Measurements from ENCODE around the gene CCDC201. TPM values are rescaled to one million over a fixed set of nuclear protein-coding genes. Genes with fewer than 3 reads are reported as not detected.

CCDC201 gene
- polyA plus RNA-seq, 1 of the 3 experiments (the other 2 are of a cell fraction): not detected

- no peak overlapping the region for H3K9ac ChIP-seq
- H3K4me3 ChIP-seq (ENCODE audit: low read depth in 2 of 2, low read length in 1 of 2): no peak overlapping the region
- no peak overlapping the region for H3K4me2 ChIP-seq
- H3K9me3 ChIP-seq: 0 out of 2 replicates have a peak, but pooled peaks cover 3% of the 10 kb centered on the region
- no peak for TF ChIP-seq ELF1 (IDR thresholded peaks at IDR 0.05)
- TF ChIP-seq POLR2AphosphoS5 (IDR thresholded peaks at IDR 0.05; ENCODE audit: low read depth, low read length): no peak
- H3K79me2 ChIP-seq (ENCODE audit: insufficient read depth): no peaks in the 10 kb centered on the region
- H3K9me2 ChIP-seq: no peaks in the 10 kb centered on the region
- no peaks in the 10 kb centered on the region for H3F3A ChIP-seq (replicated peaks; ENCODE audit: insufficient read depth)
- no peak for DNase-seq
- no peak overlapping the region for H3K27ac ChIP-seq (ENCODE audit: low read depth in 2 of 2, low read length in 1 of 2)
- no peak overlapping the region for H2AFZ ChIP-seq (ENCODE audit: low read depth)
- POLR2A ChIA-PET: no interaction called here
- H3K36me3 ChIP-seq (replicated peaks in 1 of 2; ENCODE audit: control insufficient read depth in 1 of 2, insufficient read depth in 2 of 2, low read length in 1 of 2): no peaks in the 10 kb centered on the region
- H4K20me1 ChIP-seq (ENCODE audit: insufficient read depth): no peaks in the 10 kb centered on the region
- 0 out of 2 replicates have a peak, but pooled peaks cover 5% of the 10 kb centered on the region for H3K27me3 ChIP-seq (ENCODE audit: insufficient read depth)
- CTCF ChIA-PET: interaction anchor here (1.5 to 7.2 kb wide), 3 partner anchors 23 to 1287 kb away, joined by 4 to 53 read pairs (median 7); no protein-coding TSS in a partner anchor
- H3K4me1 ChIP-seq (ENCODE audit: control insufficient read depth in 1 of 2, insufficient read depth in 2 of 2, low read depth in 1 of 2, low read length in 1 of 2): no peaks in the 10 kb centered on the region
- 29% methylated on average over 4 of the region's 4 CpGs for WGBS (ENCODE audit: low lambda C conversion rate)
Measured at GRCh38 chr7:45893996-45894664, 21.2 kb upstream of the CCDC201 start.

GRCh38 chr7:45893374-45893995, 20.6 kb upstream of the CCDC201 start:
- H3F3A ChIP-seq (replicated peaks; ENCODE audit: insufficient read depth): no peaks in the 10 kb centered on the region
- H3K4me1 ChIP-seq (ENCODE audit: control insufficient read depth in 1 of 2, insufficient read depth in 2 of 2, low read depth in 1 of 2, low read length in 1 of 2): peaks cover 0 to 3% of the 10 kb centered on the region in 2 experiments; a peak in 1 of 4 replicates
- H3K9ac ChIP-seq: no peak overlapping the region
- no peak overlapping the region for H3K4me3 ChIP-seq (ENCODE audit: low read depth in 2 of 2, low read length in 1 of 2)
- H3K36me3 ChIP-seq (replicated peaks in 1 of 2; ENCODE audit: control insufficient read depth in 1 of 2, insufficient read depth in 2 of 2, low read length in 1 of 2): no peaks in the 10 kb centered on the region
- no peak overlapping the region for H3K4me2 ChIP-seq
- no peaks in the 10 kb centered on the region for H3K79me2 ChIP-seq (ENCODE audit: insufficient read depth)
- no peaks in the 10 kb centered on the region for H3K9me3 ChIP-seq
- H4K20me1 ChIP-seq (ENCODE audit: insufficient read depth): no peaks in the 10 kb centered on the region
- CTCF ChIA-PET: interaction anchor here (0.8 to 7.2 kb wide), 5 partner anchors 9 to 1542 kb away, joined by 3 to 53 read pairs (median 5); no protein-coding TSS in a partner anchor
- no peak overlapping the region for H2AFZ ChIP-seq (ENCODE audit: low read depth)
- no peaks in the 10 kb centered on the region for H3K9me2 ChIP-seq
- 0 out of 2 replicates have a peak, but pooled peaks cover 5% of the 10 kb centered on the region for H3K27me3 ChIP-seq (ENCODE audit: insufficient read depth)
- no peak for DNase-seq
- H3K27ac ChIP-seq (ENCODE audit: low read depth in 2 of 2, low read length in 1 of 2): no peak overlapping the region
- 42% methylated on average over 5 of the region's 5 CpGs for WGBS (ENCODE audit: low lambda C conversion rate)
- POLR2A ChIA-PET: no interaction called here
- TF ChIP-seq POLR2AphosphoS5 (IDR thresholded peaks at IDR 0.05; ENCODE audit: low read depth, low read length) (no peak), FOXM1 (IDR thresholded peaks at IDR 0.05; ENCODE audit: low read depth) (no peak), EZH2phosphoT487 (IDR thresholded peaks at IDR 0.05; ENCODE audit: borderline replicate concordance, low read depth) (no peak), CTCF (IDR thresholded peaks at IDR 0.05) (no peak), TAF1 (IDR thresholded peaks at IDR 0.05; ENCODE audit: borderline replicate concordance, low read depth, low read length) (no peak), MEF2A (IDR thresholded peaks at IDR 0.05; ENCODE audit: borderline replicate concordance, low read depth) (no peak), USF2 (IDR thresholded peaks at IDR 0.05; ENCODE audit: borderline replicate concordance, low read depth, low read length) (no peak), ELF1 (IDR thresholded peaks at IDR 0.05) (no peak), RCOR1 (IDR thresholded peaks at IDR 0.05; ENCODE audit: low read length) (no peak), SMC3 (IDR thresholded peaks at IDR 0.05; ENCODE audit: low read depth, low read length) (no peak), TEAD4 (IDR thresholded peaks at IDR 0.05; ENCODE audit: borderline replicate concordance, insufficient read depth) (no peak), USF1 (IDR thresholded peaks at IDR 0.05; ENCODE audit: borderline replicate concordance, low read depth) (no peak), SIN3A (IDR thresholded peaks at IDR 0.05; ENCODE audit: borderline replicate concordance, low read depth, low read length) (no peak), NFIC (IDR thresholded peaks at IDR 0.05; ENCODE audit: borderline replicate concordance) (no peak), JUND (IDR thresholded peaks at IDR 0.05) (no peak), EP300 (IDR thresholded peaks at IDR 0.05; ENCODE audit: borderline replicate concordance in 1 of 2, low read depth in 1 of 2, low read length in 1 of 2) (no peak), REST (IDR thresholded peaks at IDR 0.05; ENCODE audit: low read depth, low read length) (no peak), RFX5 (IDR thresholded peaks at IDR 0.05; ENCODE audit: low read length) (no peak), GATA2 (CRISPR knock-in tag; IDR thresholded peaks at IDR 0.05) (no peak)
